HL-60/S4 treated with phorbol 12-myristate 13-acetate at 8.2 ng/mL for 4 days and 3 days (cell line): ENCODE data around the gene GFER.

Experiments used
- in situ Hi-C: fragments of 300-500 bp; cut with MboI; formaldehyde crosslinking; loops from 2 replicates; pipeline ENCODE4 v1.15.0; 2022; ENCODE audit warnings: low sequenced_read_pairs

The GFER gene

GRCh38 chr16:2036200-2036966 is 52.4 kb downstream of the GFER start:
- in situ Hi-C loops, result no loop called here

- in situ Hi-C loops, result no loop called here
Observed at GRCh38 chr16:2037115-2037514, 53.1 kb downstream of the GFER start.
